ENCODE results near the gene FBXO22.

Gene FBXO22

GRCh38 chr15:75928680-75929608, 25.3 kb downstream of the FBXO22 start:
- in situ Hi-C loops (cut with HindIII; ENCODE audit: low pct_ligation_motif_present, low sequenced_read_pairs) = no loop called here

DNA sequence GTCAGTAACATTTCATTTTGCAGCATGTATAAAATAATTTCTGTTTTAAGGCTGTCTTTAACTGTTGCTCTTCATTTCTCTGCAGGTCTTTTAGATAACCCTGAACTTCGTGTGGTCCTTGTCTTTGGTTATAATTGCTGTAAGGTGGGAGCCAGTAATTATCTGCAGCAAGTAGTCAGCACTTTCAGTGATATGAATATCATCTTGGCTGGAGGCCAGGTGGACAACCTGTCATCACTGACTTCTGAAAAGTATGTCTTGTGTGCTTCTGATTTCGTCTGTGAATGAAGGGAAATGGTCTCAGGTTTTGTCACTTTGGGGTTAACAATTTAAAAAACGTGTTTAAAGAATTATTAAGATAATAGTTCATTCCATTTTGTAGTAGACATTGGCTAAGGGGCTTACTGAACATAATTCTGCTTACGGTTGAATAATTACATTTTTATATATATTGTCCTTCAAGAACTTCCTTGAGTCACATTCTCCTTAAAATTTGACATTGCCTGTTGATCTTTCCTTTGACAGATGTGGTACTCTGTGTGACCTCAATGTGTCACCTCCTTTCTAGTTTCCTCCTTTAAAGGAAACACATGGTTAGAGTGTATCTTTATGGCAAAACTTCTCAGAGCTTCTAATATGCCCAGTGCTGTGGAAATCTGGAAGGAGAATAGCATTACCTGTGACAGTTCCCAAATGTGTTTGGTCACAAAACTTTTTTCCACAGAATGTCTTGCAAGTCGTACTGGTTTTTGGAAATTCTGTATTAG, 26.3 kb downstream of the FBXO22 start:
- no peak overlapping the region for H3K27ac ChIP-seq
- in situ Hi-C loops (cut with HindIII; ENCODE audit: low pct_ligation_motif_present, low sequenced_read_pairs) = no loop called here
- no peak overlapping the region for H3K4me3 ChIP-seq (ENCODE audit: low read depth, low read length)
- TF ChIP-seq CTCF (IDR thresholded peaks at IDR 0.05; ENCODE audit: low read depth, low read length, missing control alignments) = no peak
- DNase-seq = no peak
- peaks cover 16% of the 10 kb centered on the region for H3K36me3 ChIP-seq (replicated peaks)
- H3K27me3 ChIP-seq (replicated peaks) = no peaks in the 10 kb centered on the region

More at GRCh38 chr15:75928680-75929608, 25.3 kb downstream of the FBXO22 start:
- H3K27ac ChIP-seq = no peak overlapping the region
- no peaks in the 10 kb centered on the region for H3K27me3 ChIP-seq (replicated peaks)
- H3K4me3 ChIP-seq (ENCODE audit: low read depth, low read length) = no peak overlapping the region
- peak; percentile 70 for TF ChIP-seq CTCF (IDR thresholded peaks at IDR 0.05; ENCODE audit: low read depth, low read length, missing control alignments)
- peaks cover 13% of the 10 kb centered on the region for H3K36me3 ChIP-seq (replicated peaks)
- DNase-seq = peak; percentile 15

DNA sequence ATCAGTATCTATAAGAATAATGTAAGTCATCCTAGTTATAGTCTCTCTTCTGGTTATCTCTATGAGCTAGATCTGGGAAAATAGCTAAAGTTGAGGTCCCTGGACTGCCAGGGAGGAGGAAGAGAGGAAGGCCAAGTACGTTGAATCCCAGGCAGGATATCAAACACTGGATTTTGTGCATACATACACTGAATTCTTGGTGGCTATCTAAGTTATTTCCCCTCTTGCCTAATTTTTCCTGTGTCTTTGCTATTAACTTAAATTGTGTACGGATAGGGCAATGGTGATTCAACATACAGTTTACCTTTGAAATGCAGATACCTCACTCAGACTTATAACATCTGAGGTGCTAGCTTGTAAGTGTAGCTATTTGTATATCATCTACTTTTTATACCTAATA, 27.2 kb downstream of the FBXO22 start:
- H3K27ac ChIP-seq = no peak overlapping the region
- in situ Hi-C loops (cut with HindIII; ENCODE audit: low pct_ligation_motif_present, low sequenced_read_pairs) = no loop called here
- no peak for DNase-seq
- no peak overlapping the region for H3K4me3 ChIP-seq (ENCODE audit: low read depth, low read length)
- H3K27me3 ChIP-seq (replicated peaks) = no peaks in the 10 kb centered on the region
- peaks cover 16% of the 10 kb centered on the region for H3K36me3 ChIP-seq (replicated peaks)
- TF ChIP-seq CTCF (IDR thresholded peaks at IDR 0.05; ENCODE audit: low read depth, low read length, missing control alignments) = no peak

GRCh38 chr15:75942464-75942863, 38.8 kb downstream of the FBXO22 start:
- no peak for DNase-seq
- H3K4me3 ChIP-seq (ENCODE audit: low read depth, low read length) = no peak overlapping the region
- no peak overlapping the region for H3K27ac ChIP-seq
- no peak for TF ChIP-seq CTCF (IDR thresholded peaks at IDR 0.05; ENCODE audit: low read depth, low read length, missing control alignments)
- no peaks in the 10 kb centered on the region for H3K36me3 ChIP-seq (replicated peaks)
- in situ Hi-C loops (cut with HindIII; ENCODE audit: low pct_ligation_motif_present, low sequenced_read_pairs) = no loop called here
- H3K27me3 ChIP-seq (replicated peaks) = no peaks in the 10 kb centered on the region

DNA sequence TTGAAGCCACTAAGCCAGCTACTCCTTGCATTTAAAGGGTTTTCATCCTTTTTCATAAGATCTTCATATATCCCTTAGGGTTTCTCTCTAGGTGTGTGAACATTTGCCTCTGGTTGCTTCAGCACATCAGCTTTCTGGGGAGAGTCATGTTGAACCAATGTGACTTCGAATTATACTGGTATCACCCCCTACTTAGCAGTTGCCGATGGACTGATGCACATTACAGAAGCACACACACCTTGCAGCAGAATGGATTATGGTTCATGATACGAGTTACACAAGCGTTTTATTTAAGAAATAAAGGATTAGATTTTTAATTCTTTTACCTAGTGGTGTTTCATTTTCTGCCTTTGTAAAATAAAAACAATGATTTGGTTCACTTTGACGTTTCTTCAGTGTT, 39.6 kb downstream of the FBXO22 start:
- H3K27me3 ChIP-seq (replicated peaks) = no peaks in the 10 kb centered on the region
- H3K27ac ChIP-seq = no peak overlapping the region
- in situ Hi-C loops (cut with HindIII; ENCODE audit: low pct_ligation_motif_present, low sequenced_read_pairs) = no loop called here
- no peak for TF ChIP-seq CTCF (IDR thresholded peaks at IDR 0.05; ENCODE audit: low read depth, low read length, missing control alignments)
- no peak overlapping the region for H3K4me3 ChIP-seq (ENCODE audit: low read depth, low read length)
- no peaks in the 10 kb centered on the region for H3K36me3 ChIP-seq (replicated peaks)
- no peak for DNase-seq

Measured in brain microvascular endothelial cell (primary cell).